Measurements from ENCODE around the gene MYLK2.

DNA sequence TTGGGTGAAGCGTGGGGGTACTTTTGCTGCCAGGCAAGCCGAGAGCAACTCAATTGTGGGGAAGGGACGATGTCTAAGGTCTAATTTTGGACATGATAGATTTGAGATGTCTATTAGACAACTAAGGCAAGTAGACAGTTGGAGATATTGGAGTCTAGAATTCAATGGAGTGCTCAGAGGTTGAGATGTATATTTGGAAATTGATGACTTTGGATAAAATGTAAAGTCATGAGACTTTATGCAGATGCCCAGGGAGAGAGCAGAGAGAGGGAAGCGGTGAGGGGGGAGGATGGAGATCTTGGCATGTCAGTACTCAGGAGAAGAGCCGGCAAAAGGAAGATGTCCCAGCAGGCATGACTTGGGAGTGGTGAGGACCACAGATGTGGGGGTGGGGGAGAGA, 6.9 kb downstream of the MYLK2 start:
- TF ChIP-seq CTCF (IDR thresholded peaks at IDR 0.05; ENCODE audit: low read depth, low read length), result no peak
- no peak for TF ChIP-seq EZH2phosphoT487 (IDR thresholded peaks at IDR 0.05; ENCODE audit: low read depth)
